KBM-7 (cell line): ENCODE data around the gene DENND1A.
"Not testable (repeated sequence)": the region's sequence is repeated elsewhere in the genome, so short reads cannot be mapped to it uniquely, and the experiment has no call there.

ENCODE experiments used
- DNase-seq: peaks from one replicate; pipeline ENCODE4 v3.0.0-alpha.2; 2015
- in situ Hi-C: fragments of 300-500 bp; cut with MboI; formaldehyde crosslinking; loops from 2 replicates; pipeline ENCODE4 v1.14.3; 2020; ENCODE audit warnings: low sequenced_read_pairs, low pct_unique_long_range_greater_than_20kb, mixed read lengths

Gene DENND1A

GRCh38 chr9:123835821-123836220, 94.1 kb downstream of the DENND1A start:
- in situ Hi-C loops = no loop called here
- peak; percentile 30 for DNase-seq

DNA sequence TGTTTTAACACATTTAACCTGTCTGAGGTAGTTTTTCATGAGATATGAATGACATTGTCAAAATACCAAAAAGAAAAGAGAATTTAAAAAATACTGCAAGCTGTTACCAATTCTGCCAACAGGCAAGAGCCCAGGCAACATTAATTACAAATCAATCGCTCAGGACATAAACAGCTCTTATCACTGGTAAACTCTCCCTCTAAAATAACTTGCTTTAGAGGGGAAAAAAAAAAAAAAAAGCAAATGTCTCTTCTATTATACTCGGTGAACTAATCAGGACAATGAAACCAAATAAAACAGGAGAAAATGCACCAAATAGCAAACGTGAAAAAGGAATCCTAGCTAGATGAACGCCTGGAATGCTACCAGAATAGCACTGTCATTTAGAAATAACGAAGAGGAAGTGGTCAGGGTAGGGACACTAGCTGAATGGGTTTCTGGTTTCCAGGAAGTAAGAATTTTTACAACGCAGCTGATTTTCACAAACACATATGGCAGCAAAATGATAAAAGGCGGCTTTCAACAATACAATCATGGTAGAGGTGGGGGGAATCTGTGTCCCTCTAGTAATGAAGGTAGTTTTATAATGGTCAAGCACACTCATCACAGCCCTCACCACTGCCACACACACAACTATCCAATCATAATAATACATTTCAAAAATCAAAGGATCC, 94.9 kb downstream of the DENND1A start:
- DNase-seq = peak; percentile 70
- in situ Hi-C loops = no loop called here

- in situ Hi-C loops = no loop called here
- no peak for DNase-seq
These were observed 95.6 kb downstream of the DENND1A start for GRCh38 chr9:123834218-123834888.

GRCh38 chr9:123832858-123833650, 96.9 kb downstream of the DENND1A start:
- peak; percentile 54 for DNase-seq
- in situ Hi-C loops = no loop called here

DNA sequence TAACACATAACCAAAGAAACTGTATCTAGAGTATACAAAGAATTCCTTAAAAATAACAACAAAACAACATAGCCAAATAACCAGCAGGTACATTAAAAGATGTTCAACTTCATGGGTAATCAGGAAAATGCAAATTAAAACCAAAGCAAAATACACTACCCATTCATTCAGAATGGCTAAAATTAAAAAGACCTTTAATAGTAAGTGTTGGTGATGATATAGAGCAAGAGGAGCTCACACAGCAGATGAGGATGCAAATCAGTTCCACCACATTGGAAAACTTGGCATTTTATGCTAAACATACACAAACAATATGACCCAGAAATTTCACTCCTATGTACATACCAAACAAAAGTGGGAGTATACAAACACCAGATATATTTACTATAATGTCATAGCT, 97.8 kb downstream of the DENND1A start:
- DNase-seq = no peak
- in situ Hi-C loops = no loop called here

DNA sequence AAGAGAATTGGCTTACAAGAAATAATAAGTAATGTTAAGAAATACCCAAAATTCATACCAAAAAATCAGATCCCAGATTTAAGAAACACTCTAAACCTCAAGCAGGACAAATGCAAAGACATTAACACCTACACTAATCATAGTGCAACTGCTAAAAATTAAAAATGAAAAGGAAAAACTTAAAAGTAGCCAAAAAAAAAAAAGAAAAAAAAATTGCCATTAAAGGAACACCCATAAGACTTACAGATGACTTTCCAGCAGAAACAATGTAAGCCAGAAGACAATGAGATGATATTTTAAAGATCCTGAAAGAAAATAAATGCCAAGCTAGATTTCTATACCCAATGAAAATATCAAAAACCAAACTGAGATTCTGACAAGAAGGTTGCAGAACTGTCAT, 101.5 kb downstream of the DENND1A start:
- in situ Hi-C loops = no loop called here
- peak; percentile 28 for DNase-seq

GRCh38 chr9:123825342-123826060, 104.4 kb downstream of the DENND1A start:
- in situ Hi-C loops = no loop called here

GRCh38 chr9:123823194-123823947, 106.6 kb downstream of the DENND1A start:
- in situ Hi-C loops = no loop called here
- peak; percentile 29 for DNase-seq

More at GRCh38 chr9:123825342-123826060, 104.4 kb downstream of the DENND1A start:
- DNase-seq = no peak

DNA sequence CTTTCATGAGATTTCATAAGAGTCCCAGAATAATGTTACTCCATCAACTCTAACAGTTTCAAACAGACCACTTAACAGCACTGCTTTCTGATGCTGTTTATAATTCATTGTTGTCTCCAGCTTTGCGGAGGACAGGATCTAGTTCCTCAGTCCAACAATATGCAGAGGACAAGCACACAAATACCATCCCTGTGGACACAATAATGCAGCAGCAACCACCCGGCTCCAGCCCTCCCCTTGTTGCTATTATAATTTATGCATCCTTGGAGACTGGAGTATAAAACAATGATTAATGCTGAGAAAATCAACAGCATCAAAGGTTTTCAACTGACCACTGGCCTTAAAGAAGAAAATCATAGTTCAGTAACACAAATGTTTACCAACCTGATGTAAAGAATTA, 108.3 kb downstream of the DENND1A start:
- in situ Hi-C loops = no loop called here
- no peak for DNase-seq

- in situ Hi-C loops = no loop called here
- DNase-seq = peak; percentile 32
These were observed 109.8 kb downstream of the DENND1A start for GRCh38 chr9:123820139-123820538.

- in situ Hi-C loops = no loop called here
- DNase-seq = no peak
These were observed 113.0 kb downstream of the DENND1A start for GRCh38 chr9:123816817-123817472.

- DNase-seq, in situ Hi-C loops: not testable (repeated sequence)
These were observed 114.1 kb downstream of the DENND1A start for GRCh38 chr9:123815856-123816255.

- in situ Hi-C loops = no loop called here
- DNase-seq = no peak
These were observed 115.4 kb downstream of the DENND1A start for GRCh38 chr9:123814496-123814895.

DNA sequence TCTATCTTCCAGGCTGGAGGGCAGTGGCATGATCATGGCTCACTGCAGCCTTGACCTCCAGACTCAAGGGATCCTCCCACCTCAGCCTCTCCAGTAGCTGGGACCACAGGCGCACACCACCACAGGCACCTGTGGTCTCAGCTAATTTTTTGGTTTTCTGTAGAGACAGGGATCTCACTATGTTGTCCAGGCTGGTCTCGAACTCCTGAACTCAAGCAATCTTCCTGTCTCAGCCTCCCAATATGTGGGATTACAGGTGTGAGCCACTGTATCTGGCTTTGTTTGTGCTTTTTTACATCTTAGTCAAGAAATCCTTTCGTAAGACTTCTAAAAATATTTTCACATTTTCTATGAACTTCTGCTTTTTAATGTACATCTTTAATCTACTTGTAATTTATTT, 116.9 kb downstream of the DENND1A start:
- in situ Hi-C loops = no loop called here
- no peak for DNase-seq

DNA sequence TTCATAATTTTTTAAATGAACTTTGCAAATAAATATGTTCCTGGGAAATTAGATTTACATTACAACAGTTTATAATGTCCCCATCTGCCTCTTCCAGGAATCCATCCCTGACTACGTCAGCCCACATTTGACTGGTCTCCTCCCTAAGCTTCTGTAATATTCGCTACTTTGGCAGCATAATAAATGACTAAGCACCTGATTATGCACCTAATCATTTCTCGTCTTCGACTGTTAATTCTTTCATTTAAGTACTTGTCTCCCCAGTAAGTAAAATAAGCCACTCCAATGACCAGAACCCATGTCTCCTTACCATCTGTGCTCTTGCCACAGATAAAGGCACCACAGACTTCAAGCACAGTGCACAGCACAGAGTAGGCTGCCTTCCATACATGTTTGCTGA, 122.7 kb downstream of the DENND1A start:
- in situ Hi-C loops = no loop called here

DNA sequence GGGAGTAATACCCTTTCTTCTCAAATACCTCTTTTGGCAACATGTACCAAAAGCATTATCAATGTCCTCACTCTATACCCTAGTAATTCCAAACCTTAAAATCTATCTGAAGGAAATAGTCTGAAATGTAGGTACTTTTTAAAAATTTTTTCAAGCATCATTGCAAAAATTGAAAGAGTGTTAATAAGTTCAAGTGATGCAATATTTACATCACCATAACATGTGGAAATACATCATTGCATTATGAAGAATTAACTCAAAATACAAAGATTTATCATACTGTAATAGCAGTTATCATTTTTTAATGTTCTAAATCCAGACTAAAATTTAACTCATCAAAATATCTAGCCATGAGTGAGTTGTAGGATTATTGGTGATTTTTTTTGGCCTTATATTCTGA, 123.1 kb downstream of the DENND1A start:
- no peak for DNase-seq
- in situ Hi-C loops = no loop called here

More for the DNA sequence above, 122.7 kb downstream of the DENND1A start:
- DNase-seq = no peak

GRCh38 chr9:123798195-123798594, 131.7 kb downstream of the DENND1A start:
- DNase-seq = no peak

More at GRCh38 chr9:123798195-123798594, 131.7 kb downstream of the DENND1A start:
- in situ Hi-C loops = no loop called here
